SK-N-SH treated with all-trans-retinoic acid at 6 μM for 48 hours (cell line): ENCODE measurements around the gene TMEM185A.
"Not testable (repeated sequence)": the region's sequence is repeated elsewhere in the genome, so short reads cannot be mapped to it uniquely, and the experiment has no call there.

Source experiments
- ATAC-seq: fragments of 200-7000 bp; cut with Tn5 transposase; 3 replicates; pipeline ENCODE4 v1.9.1; 2020; ENCODE audit warnings: mild to moderate bottlenecking, moderate library complexity
- ARNTL ChIP-seq: fragments of 450-650 bp; formaldehyde crosslinking; IDR thresholded peaks from 2 replicates; pipeline ENCODE4 v1.5.0; 2020; ENCODE audit warnings: low read depth, mild to moderate bottlenecking, moderate library complexity, borderline replicate concordance
- BACH2 ChIP-seq: fragments of 250-450 bp; sonication (Bioruptor Pico); IDR thresholded peaks from 2 replicates; pipeline ENCODE4 v1.9.0; 2021; ENCODE audit warnings: mild to moderate bottlenecking, borderline replicate concordance
- CSDC2 ChIP-seq: fragments of 250-450 bp; sonication (Bioruptor Pico); IDR thresholded peaks from 2 replicates; pipeline ENCODE4 v1.5.0; 2020; ENCODE audit warnings: mild to moderate bottlenecking, moderate library complexity
- ESRRG ChIP-seq: fragments of 250-450 bp; sonication (Bioruptor Pico); IDR thresholded peaks from 2 replicates; pipeline ENCODE4 v1.6.1; 2021; ENCODE audit warnings: mild to moderate bottlenecking
- GLIS3 ChIP-seq: fragments of 250-450 bp; sonication (Bioruptor Pico); IDR thresholded peaks from 2 replicates; pipeline ENCODE4 v1.5.0; 2020; ENCODE audit warnings: mild to moderate bottlenecking, moderate library complexity
- ISL1 ChIP-seq: fragments of 250-450 bp; sonication (Bioruptor Pico); IDR thresholded peaks from 2 replicates; pipeline ENCODE4 v2.1.2; 2022; ENCODE audit warnings: mild to moderate bottlenecking, moderate library complexity
- OSR1 ChIP-seq: fragments of 250-450 bp; sonication (Bioruptor Pico); IDR thresholded peaks from 2 replicates; pipeline ENCODE4 v1.8.0; 2022; ENCODE audit warnings: moderate library complexity, mild to moderate bottlenecking, inconsistent platforms
- PPARA ChIP-seq: fragments of 250-450 bp; sonication (Bioruptor Pico); IDR thresholded peaks from 2 replicates; pipeline ENCODE4 v1.5.0; 2020; ENCODE audit warnings: mild to moderate bottlenecking, borderline replicate concordance
- RARB ChIP-seq: fragments of 250-450 bp; sonication (Bioruptor Pico); IDR thresholded peaks from 2 replicates; pipeline ENCODE4 v1.8.0; 2021; ENCODE audit warnings: mild to moderate bottlenecking, moderate library complexity
- SNAI2 ChIP-seq: fragments of 250-450 bp; sonication (Bioruptor Pico); IDR thresholded peaks from 2 replicates; pipeline ENCODE4 v1.5.0; 2020; ENCODE audit warnings: mild to moderate bottlenecking, moderate library complexity
- TCF4 ChIP-seq: fragments of 250-450 bp; sonication (Bioruptor Pico); IDR thresholded peaks from 2 replicates; pipeline ENCODE4 v1.8.0; 2021; ENCODE audit warnings: mild to moderate bottlenecking, moderate library complexity, borderline replicate concordance
- TOX ChIP-seq: fragments of 250-450 bp; sonication (Bioruptor Pico); IDR thresholded peaks from 2 replicates; pipeline ENCODE4 v1.8.0; 2021; ENCODE audit warnings: mild to moderate bottlenecking, moderate library complexity, borderline replicate concordance
- ZC3H10 ChIP-seq: fragments of 250-450 bp; sonication (Bioruptor Pico); IDR thresholded peaks from 2 replicates; pipeline ENCODE4 v1.5.1; 2021; ENCODE audit warnings: mild to moderate bottlenecking, moderate library complexity
- ZFP3 ChIP-seq: fragments of 250-450 bp; sonication (Bioruptor Pico); IDR thresholded peaks from 2 replicates; pipeline ENCODE4 v1.5.0; 2020; ENCODE audit warnings: mild to moderate bottlenecking, moderate library complexity
- ZFP30 ChIP-seq: fragments of 450-650 bp; formaldehyde crosslinking; IDR thresholded peaks from 2 replicates; pipeline ENCODE4 v1.5.0; 2022; ENCODE audit warnings: mild to moderate bottlenecking, moderate library complexity
- ZNF565 ChIP-seq: fragments of 450-650 bp; formaldehyde crosslinking; conservative IDR thresholded peaks from 2 replicates; pipeline ENCODE4 v1.5.0; 2020; ENCODE audit warnings: low read depth, mild to moderate bottlenecking, moderate library complexity
- ZNF70 ChIP-seq: fragments of 450-650 bp; formaldehyde crosslinking; IDR thresholded peaks from 2 replicates; pipeline ENCODE4 v1.5.0; 2020; ENCODE audit warnings: mild to moderate bottlenecking, moderate library complexity
- ZNF8 ChIP-seq: fragments of 450-650 bp; formaldehyde crosslinking; IDR thresholded peaks from 2 replicates; pipeline ENCODE4 v1.5.0; 2020; ENCODE audit warnings: mild to moderate bottlenecking, moderate library complexity
- TF ChIP-seq, protein P1 (sequence below): fragments of 250-450 bp; sonication (Bioruptor Pico); IDR thresholded peaks from 2 replicates; pipeline ENCODE4 v1.8.0; 2021; ENCODE audit warnings: low read depth, mild to moderate bottlenecking, moderate library complexity, borderline replicate concordance
- TF ChIP-seq, protein P2 (sequence below): fragments of 250-450 bp; sonication (Bioruptor Pico); IDR thresholded peaks from 2 replicates; pipeline ENCODE4 v1.5.0; 2020; ENCODE audit warnings: mild to moderate bottlenecking, moderate library complexity
- TF ChIP-seq, protein P3 (sequence below): fragments of 250-450 bp; sonication (Bioruptor Pico); IDR thresholded peaks from 2 replicates; pipeline ENCODE4 v1.8.0; 2020; ENCODE audit warnings: mild to moderate bottlenecking, moderate library complexity, borderline replicate concordance
- TF ChIP-seq, protein P4 (sequence below): fragments of 250-450 bp; sonication (Bioruptor Pico); IDR thresholded peaks from 2 replicates; pipeline ENCODE4 v1.5.1; 2020; ENCODE audit warnings: low read depth, mild to moderate bottlenecking, moderate library complexity
- TF ChIP-seq, protein P5 (sequence below): fragments of 250-450 bp; sonication (Bioruptor Pico); IDR thresholded peaks from 2 replicates; pipeline ENCODE4 v1.5.1; 2021; ENCODE audit warnings: mild to moderate bottlenecking, moderate library complexity

Gene TMEM185A

DNA sequence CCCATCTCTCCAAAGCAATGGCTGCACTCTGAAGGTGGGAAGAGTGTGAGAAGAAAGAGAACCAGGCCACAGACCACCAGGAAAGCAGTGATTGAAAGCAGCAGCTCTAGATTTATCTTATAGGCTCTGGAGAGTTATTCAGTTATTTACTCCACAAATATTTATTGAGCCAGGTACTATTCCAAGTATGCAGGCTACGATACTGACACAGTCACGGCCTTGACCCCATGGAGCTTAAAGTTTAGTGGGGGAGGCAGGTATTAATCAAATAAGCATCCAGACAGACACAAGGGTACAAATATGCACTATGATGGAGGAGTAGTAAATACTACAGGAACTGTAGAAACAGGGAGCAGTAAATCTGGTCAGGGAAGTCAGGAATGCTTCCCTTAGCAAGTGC is 2.8 kb downstream of the TMEM185A start (continued):
- no peak for TF ChIP-seq RARB (CRISPR knock-in tag)
- no peak for TF ChIP-seq ZNF8
- no peak for TF ChIP-seq ISL1 (CRISPR knock-in tag)

DNA sequence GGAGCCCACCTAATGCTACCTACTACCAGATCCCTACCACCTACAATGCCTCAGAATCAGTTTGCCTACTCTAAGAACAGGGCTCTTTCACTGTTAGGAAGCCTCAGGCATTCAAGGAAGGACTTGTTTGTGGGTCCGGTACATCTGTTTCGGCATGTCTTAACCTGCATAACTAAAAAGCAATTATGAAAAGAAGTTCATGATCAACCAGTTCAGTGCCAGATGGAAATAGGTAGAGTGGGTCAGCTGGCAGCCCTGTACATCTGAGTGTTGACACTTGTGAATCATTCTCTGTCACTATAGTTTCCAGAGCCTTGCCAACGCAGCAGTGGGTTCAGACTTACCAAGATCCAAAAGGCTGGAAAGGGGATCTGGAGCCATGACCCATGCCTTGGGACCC is 3.3 kb downstream of the TMEM185A start:
- no peak for ATAC-seq
- TF ChIP-seq PPARA (CRISPR knock-in tag): no peak
- no peak for TF ChIP-seq ZFP30 (CRISPR knock-in tag)
- TF ChIP-seq ZNF8: no peak
- no peak for TF ChIP-seq ZNF565 (CRISPR knock-in tag)
- TF ChIP-seq OSR1 (CRISPR knock-in tag): no peak
- TF ChIP-seq, protein P1, sequence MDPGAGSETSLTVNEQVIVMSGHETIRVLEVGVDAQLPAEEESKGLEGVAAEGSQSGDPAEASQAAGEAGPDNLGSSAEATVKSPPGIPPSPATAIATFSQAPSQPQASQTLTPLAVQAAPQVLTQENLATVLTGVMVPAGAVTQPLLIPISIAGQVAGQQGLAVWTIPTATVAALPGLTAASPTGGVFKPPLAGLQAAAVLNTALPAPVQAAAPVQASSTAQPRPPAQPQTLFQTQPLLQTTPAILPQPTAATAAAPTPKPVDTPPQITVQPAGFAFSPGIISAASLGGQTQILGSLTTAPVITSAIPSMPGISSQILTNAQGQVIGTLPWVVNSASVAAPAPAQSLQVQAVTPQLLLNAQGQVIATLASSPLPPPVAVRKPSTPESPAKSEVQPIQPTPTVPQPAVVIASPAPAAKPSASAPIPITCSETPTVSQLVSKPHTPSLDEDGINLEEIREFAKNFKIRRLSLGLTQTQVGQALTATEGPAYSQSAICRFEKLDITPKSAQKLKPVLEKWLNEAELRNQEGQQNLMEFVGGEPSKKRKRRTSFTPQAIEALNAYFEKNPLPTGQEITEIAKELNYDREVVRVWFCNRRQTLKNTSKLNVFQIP (CRISPR knock-in tag): no peak
- TF ChIP-seq ARNTL (CRISPR knock-in tag): no peak
- TF ChIP-seq TOX (CRISPR knock-in tag): no peak
- TF ChIP-seq, protein P2, sequence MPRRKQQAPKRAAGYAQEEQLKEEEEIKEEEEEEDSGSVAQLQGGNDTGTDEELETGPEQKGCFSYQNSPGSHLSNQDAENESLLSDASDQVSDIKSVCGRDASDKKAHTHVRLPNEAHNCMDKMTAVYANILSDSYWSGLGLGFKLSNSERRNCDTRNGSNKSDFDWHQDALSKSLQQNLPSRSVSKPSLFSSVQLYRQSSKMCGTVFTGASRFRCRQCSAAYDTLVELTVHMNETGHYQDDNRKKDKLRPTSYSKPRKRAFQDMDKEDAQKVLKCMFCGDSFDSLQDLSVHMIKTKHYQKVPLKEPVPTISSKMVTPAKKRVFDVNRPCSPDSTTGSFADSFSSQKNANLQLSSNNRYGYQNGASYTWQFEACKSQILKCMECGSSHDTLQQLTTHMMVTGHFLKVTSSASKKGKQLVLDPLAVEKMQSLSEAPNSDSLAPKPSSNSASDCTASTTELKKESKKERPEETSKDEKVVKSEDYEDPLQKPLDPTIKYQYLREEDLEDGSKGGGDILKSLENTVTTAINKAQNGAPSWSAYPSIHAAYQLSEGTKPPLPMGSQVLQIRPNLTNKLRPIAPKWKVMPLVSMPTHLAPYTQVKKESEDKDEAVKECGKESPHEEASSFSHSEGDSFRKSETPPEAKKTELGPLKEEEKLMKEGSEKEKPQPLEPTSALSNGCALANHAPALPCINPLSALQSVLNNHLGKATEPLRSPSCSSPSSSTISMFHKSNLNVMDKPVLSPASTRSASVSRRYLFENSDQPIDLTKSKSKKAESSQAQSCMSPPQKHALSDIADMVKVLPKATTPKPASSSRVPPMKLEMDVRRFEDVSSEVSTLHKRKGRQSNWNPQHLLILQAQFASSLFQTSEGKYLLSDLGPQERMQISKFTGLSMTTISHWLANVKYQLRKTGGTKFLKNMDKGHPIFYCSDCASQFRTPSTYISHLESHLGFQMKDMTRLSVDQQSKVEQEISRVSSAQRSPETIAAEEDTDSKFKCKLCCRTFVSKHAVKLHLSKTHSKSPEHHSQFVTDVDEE (CRISPR knock-in tag): no peak
- TF ChIP-seq ISL1 (CRISPR knock-in tag): no peak
- no peak for TF ChIP-seq ESRRG (CRISPR knock-in tag)
- TF ChIP-seq CSDC2 (CRISPR knock-in tag): no peak
- no peak for TF ChIP-seq RARB (CRISPR knock-in tag)
- no peak for TF ChIP-seq ZNF70
- TF ChIP-seq, protein P3, sequence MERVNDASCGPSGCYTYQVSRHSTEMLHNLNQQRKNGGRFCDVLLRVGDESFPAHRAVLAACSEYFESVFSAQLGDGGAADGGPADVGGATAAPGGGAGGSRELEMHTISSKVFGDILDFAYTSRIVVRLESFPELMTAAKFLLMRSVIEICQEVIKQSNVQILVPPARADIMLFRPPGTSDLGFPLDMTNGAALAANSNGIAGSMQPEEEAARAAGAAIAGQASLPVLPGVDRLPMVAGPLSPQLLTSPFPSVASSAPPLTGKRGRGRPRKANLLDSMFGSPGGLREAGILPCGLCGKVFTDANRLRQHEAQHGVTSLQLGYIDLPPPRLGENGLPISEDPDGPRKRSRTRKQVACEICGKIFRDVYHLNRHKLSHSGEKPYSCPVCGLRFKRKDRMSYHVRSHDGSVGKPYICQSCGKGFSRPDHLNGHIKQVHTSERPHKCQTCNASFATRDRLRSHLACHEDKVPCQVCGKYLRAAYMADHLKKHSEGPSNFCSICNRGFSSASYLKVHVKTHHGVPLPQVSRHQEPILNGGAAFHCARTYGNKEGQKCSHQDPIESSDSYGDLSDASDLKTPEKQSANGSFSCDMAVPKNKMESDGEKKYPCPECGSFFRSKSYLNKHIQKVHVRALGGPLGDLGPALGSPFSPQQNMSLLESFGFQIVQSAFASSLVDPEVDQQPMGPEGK (CRISPR knock-in tag): no peak
- TF ChIP-seq GLIS3 (CRISPR knock-in tag): no peak
- TF ChIP-seq BACH2 (CRISPR knock-in tag): no peak
- TF ChIP-seq SNAI2: no peak

DNA sequence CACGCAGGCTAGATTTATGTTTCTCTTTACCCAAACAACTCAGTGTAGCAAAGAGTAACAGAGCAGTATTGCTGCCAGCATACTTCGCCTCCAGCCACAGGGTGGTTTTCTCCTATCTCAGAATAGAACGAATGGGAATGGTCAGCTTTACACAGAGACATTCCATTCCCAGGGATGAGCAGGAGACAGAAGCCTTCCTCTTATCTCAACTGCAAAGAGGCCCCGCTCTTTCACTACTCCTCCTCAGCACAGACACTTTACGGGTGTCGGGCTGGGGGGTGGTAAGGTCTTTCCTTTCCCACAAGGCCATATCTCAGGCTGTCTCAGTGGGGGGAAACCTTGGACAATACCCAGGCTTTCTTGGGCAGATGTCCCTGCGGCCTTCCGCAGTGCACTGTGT is 4.8 kb downstream of the TMEM185A start:
- ATAC-seq: not testable (repeated sequence)

DNA sequence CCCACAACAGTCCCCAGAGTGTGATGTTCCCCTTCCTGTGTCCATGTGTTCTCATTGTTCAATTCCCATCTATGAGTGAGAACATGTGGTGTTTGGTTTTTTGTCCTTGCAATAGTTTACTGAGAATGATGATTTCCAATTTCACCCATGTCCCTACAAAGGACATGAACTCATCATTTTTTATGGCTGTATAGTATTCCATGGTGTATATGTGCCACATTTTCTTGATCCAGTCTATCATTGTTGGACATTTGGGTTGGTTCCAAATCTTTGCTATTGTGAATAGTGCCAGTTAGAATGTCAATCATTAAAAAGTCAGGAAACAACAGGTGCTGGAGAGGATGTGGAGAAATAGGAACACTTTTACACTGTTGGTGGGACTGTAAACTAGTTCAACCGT is 11.9 kb downstream of the TMEM185A start:
- not testable (repeated sequence) for ATAC-seq

DNA sequence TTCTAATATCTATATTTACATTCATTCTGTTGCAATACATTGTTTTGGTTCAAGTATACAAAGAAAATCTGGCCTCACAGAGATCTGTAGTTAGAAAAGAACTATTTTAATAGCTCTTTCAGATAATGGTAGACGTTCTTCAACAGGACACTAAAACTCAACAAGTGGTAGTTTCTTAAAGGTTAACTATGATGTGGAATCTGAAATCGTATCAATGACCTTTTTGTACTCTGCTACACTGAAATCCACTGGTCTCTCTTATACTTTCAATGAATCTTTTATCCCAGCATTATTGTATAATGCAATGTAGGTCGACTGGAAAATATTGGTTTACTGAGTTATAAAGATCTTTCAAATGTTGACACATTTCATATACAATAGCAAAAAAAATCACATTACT is 12.7 kb downstream of the TMEM185A start:
- no peak for TF ChIP-seq ESRRG (CRISPR knock-in tag)
- no peak for TF ChIP-seq PPARA (CRISPR knock-in tag)
- TF ChIP-seq TOX (CRISPR knock-in tag): no peak
- no peak for TF ChIP-seq ZFP3
- TF ChIP-seq ARNTL (CRISPR knock-in tag): no peak
- TF ChIP-seq ZC3H10 (CRISPR knock-in tag): no peak
- TF ChIP-seq BACH2 (CRISPR knock-in tag): no peak
- no peak for TF ChIP-seq ZNF70
- TF ChIP-seq, protein P4, sequence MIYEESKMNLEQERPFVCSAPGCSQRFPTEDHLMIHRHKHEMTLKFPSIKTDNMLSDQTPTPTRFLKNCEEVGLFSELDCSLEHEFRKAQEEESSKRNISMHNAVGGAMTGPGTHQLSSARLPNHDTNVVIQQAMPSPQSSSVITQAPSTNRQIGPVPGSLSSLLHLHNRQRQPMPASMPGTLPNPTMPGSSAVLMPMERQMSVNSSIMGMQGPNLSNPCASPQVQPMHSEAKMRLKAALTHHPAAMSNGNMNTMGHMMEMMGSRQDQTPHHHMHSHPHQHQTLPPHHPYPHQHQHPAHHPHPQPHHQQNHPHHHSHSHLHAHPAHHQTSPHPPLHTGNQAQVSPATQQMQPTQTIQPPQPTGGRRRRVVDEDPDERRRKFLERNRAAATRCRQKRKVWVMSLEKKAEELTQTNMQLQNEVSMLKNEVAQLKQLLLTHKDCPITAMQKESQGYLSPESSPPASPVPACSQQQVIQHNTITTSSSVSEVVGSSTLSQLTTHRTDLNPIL (CRISPR knock-in tag): no peak
- TF ChIP-seq, protein P5, sequence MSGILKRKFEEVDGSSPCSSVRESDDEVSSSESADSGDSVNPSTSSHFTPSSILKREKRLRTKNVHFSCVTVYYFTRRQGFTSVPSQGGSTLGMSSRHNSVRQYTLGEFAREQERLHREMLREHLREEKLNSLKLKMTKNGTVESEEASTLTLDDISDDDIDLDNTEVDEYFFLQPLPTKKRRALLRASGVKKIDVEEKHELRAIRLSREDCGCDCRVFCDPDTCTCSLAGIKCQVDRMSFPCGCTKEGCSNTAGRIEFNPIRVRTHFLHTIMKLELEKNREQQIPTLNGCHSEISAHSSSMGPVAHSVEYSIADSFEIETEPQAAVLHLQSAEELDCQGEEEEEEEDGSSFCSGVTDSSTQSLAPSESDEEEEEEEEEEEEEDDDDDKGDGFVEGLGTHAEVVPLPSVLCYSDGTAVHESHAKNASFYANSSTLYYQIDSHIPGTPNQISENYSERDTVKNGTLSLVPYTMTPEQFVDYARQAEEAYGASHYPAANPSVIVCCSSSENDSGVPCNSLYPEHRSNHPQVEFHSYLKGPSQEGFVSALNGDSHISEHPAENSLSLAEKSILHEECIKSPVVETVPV (CRISPR knock-in tag): no peak
- TF ChIP-seq TCF4: no peak
- TF ChIP-seq, protein P1 (CRISPR knock-in tag): no peak
- no peak for TF ChIP-seq CSDC2 (CRISPR knock-in tag)
- ATAC-seq: no peak
